NCI-H2029 (cell line): ENCODE results near the gene CCT8.

Source experiments
- DNase-seq: peaks from one replicate; lab custom pipeline; 2025; lab: John Stamatoyannopoulos, UW

Gene CCT8

GRCh38 chr21:29073222-29074006 lies at the start of gene CCT8:
Gene CCT8 (minus strand): TSS chr21:29073648. CDS start chr21:29073590, 58 bp downstream.
- DNase-seq = peak; percentile 99

GRCh38 chr21:29121759-29122158 lies 48.3 kb upstream of the CCT8 start:
- DNase-seq = no peak

GRCh38 chr21:29117372-29117955 lies 44.0 kb upstream of the CCT8 start:
- DNase-seq = no peak

GRCh38 chr21:29115899-29116298 lies 42.5 kb upstream of the CCT8 start:
- no peak for DNase-seq

GRCh38 chr21:29114765-29115500 lies 41.5 kb upstream of the CCT8 start:
- no peak for DNase-seq

- peak; percentile 5 for DNase-seq
These were observed 31.8 kb upstream of the CCT8 start for GRCh38 chr21:29105218-29105617.

- DNase-seq = peak; percentile 89
These were observed 30.8 kb upstream of the CCT8 start for GRCh38 chr21:29104239-29104708.

- DNase-seq = no peak
These were observed 29.4 kb upstream of the CCT8 start for GRCh38 chr21:29102791-29103257.

GRCh38 chr21:29098156-29098555 lies 24.7 kb upstream of the CCT8 start:
- no peak for DNase-seq

GRCh38 chr21:29096218-29097015 lies 23.0 kb upstream of the CCT8 start:
- no peak for DNase-seq

- DNase-seq = no peak
These were observed 18.9 kb upstream of the CCT8 start for GRCh38 chr21:29092102-29092959.

GRCh38 chr21:29091033-29091432 lies 17.6 kb upstream of the CCT8 start:
- no peak for DNase-seq

- DNase-seq = no peak
These were observed 11.8 kb upstream of the CCT8 start for GRCh38 chr21:29085106-29085752.

- DNase-seq = no peak
These were observed 10.9 kb upstream of the CCT8 start for GRCh38 chr21:29084372-29084771.

- DNase-seq = no peak
These were observed 9.9 kb upstream of the CCT8 start for GRCh38 chr21:29083306-29083705.

- DNase-seq = peak; percentile 56
These were observed 8.8 kb upstream of the CCT8 start for GRCh38 chr21:29082046-29082815.

- peak; percentile 82 for DNase-seq
These were observed 7.0 kb upstream of the CCT8 start for GRCh38 chr21:29080454-29080941.

- peak; percentile 78 for DNase-seq
These were observed 5.7 kb upstream of the CCT8 start for GRCh38 chr21:29078869-29079767.
